ENCODE data around the gene NDUFS3.
A peak's percentile ranks its signal among the peaks of the same experiment; 100 is the strongest.

- TF ChIP-seq, protein P1, sequence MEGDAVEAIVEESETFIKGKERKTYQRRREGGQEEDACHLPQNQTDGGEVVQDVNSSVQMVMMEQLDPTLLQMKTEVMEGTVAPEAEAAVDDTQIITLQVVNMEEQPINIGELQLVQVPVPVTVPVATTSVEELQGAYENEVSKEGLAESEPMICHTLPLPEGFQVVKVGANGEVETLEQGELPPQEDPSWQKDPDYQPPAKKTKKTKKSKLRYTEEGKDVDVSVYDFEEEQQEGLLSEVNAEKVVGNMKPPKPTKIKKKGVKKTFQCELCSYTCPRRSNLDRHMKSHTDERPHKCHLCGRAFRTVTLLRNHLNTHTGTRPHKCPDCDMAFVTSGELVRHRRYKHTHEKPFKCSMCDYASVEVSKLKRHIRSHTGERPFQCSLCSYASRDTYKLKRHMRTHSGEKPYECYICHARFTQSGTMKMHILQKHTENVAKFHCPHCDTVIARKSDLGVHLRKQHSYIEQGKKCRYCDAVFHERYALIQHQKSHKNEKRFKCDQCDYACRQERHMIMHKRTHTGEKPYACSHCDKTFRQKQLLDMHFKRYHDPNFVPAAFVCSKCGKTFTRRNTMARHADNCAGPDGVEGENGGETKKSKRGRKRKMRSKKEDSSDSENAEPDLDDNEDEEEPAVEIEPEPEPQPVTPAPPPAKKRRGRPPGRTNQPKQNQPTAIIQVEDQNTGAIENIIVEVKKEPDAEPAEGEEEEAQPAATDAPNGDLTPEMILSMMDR (IDR thresholded peaks at IDR 0.05; ENCODE audit: low read depth, low read length): peak; percentile 63
- peak; percentile 77 for TF ChIP-seq POLR2A (IDR thresholded peaks at IDR 0.05; ENCODE audit: extremely low read depth, insufficient read length)
Measured at GRCh38 chr11:47552566-47553405, 26.1 kb upstream of the NDUFS3 start, which contains the start of gene CELF1.
